ENCODE results near the gene F11R.

Gene F11R

DNA sequence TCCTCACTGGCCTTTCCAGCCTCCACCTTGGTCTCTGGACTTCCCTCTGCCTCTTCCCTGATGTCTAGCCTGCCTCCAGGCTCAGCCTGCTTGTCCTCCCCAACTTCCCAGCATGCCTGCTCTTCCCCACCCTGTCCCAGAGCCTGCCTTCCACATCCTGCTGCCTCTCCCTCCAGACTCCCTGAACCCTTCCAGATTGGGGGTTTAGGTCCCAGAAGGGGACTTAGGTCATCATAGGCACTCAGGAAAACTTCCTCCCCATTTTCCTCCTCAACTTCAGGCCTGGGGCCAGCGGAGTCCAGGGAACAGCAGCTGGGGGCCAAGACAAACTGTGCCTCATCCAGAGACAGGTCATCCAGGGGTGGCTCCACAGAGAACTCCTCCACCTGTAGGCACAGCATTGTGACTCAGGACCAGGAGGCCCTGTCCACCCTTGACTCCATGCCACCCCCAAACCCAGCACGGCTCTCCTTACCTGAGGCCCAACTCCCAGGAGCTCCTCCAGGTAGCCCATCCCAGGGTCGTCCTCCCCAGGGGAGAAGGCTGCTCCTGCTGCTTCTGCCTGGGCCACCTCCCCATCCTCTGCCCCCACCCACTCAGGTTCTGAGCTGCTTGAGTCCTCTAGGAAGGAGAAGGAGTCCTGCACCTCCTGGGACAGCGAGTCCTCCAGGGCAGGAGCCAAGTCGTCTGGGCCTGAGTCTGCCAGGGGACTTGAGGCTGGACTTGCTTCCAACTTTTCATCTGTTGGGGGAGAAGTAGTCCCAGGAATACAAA is 28.2 kb upstream of the F11R start:
- POLR2A ChIA-PET, result no interaction called here
- TF ChIP-seq, protein P1, sequence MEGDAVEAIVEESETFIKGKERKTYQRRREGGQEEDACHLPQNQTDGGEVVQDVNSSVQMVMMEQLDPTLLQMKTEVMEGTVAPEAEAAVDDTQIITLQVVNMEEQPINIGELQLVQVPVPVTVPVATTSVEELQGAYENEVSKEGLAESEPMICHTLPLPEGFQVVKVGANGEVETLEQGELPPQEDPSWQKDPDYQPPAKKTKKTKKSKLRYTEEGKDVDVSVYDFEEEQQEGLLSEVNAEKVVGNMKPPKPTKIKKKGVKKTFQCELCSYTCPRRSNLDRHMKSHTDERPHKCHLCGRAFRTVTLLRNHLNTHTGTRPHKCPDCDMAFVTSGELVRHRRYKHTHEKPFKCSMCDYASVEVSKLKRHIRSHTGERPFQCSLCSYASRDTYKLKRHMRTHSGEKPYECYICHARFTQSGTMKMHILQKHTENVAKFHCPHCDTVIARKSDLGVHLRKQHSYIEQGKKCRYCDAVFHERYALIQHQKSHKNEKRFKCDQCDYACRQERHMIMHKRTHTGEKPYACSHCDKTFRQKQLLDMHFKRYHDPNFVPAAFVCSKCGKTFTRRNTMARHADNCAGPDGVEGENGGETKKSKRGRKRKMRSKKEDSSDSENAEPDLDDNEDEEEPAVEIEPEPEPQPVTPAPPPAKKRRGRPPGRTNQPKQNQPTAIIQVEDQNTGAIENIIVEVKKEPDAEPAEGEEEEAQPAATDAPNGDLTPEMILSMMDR (IDR thresholded peaks at IDR 0.05; ENCODE audit: insufficient read depth, low read length, missing control alignments), result no peak
- no peak overlapping the region for H3K4me3 ChIP-seq (ENCODE audit: low read depth, low read length)
- no peak for DNase-seq (ENCODE audit: low read depth, low spot score)
- CTCF ChIA-PET, result interaction anchor here (1.6 kb wide), 1 partner anchor 19 kb away, joined by 3 read pairs; no protein-coding TSS in a partner anchor

DNA sequence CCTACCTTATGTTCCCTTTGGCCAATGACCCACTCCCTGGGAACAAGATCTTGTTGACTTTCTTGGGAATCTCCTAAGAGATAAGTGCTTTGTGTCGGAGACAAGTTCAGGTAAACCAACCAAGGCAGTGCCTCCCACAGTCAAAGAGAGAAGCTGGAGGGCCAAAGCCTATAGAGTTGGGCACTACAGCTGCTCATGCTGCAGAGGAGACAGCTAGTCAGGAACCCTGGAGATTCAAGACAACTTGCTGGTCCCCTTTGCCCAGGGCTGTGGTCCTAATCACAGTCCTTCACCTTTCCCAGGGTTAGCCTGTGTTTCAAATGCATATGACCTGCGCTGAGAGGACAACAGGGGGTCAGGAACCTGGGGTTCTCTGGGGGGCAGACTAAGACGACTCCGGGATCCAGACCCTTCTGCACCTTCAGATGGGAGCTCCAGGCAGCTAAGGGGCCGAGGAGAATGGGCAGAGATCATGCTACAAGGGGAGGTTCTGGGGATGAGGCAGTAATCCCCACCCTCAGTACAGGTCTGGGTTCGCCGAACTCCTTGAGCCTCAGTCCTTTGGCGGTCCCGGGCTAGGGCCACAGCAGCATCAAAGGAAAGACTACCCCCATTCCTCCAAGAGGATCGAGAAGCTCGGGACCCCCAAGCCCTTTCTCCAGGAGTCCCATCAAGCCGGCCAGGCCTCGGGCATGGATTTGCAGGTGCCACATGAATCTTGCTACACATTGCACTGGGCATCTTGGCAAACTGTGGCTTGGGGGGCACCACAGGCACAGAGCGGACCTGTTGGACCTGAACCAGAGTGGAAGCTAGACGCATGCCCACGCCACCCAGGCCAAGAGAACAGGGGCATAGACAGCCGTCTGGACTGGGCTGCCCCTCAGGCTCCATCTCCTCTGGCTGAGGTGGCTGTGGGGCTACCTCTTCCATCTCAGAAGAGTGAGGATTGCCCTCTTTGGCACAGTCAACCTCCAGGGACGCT is 26.8 kb upstream of the F11R start:
- TF ChIP-seq, protein P1 (IDR thresholded peaks at IDR 0.05; ENCODE audit: insufficient read depth, low read length, missing control alignments), result no peak
- ChIA-PET CTCF (interaction anchor here (1.4 to 9.8 kb wide), 9 partner anchors 7 to 92 kb away, joined by 3 to 107 read pairs (median 7); partner anchors contain the start of gene KLHDC9), POLR2A (no interaction called here)
- DNase-seq (ENCODE audit: low read depth, low spot score), result no peak
- H3K4me3 ChIP-seq (ENCODE audit: low read depth, low read length), result no peak overlapping the region

DNA sequence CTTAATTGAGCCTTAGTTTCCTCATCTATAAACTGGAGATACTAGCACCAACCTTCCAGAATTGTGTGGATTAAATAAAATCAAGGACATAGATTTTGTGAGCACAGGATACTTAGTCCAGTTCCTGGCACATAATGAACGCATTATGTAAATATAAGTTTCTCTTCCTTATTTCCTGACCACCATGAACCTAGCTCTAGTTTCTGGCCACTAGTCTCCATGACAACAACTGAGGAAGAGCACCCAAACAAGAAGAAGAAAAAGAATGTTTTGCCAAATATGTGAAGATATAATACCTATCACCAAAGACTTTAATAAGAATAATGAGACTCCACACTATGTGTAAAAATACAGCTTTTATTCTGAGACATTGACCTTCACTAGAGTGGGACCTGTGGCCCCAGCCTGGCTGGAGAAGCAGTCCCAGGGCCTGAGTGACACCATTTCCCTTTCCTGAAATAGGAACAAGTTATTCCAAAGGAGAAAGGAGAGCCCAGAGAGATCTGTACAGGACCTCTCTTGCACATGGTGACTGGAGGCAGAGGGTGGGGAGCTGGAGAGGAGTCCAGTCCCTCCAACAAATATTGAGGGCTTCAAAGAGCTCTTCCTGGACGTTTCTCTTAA is 25.8 kb upstream of the F11R start:
- TF ChIP-seq, protein P1 (IDR thresholded peaks at IDR 0.05; ENCODE audit: insufficient read depth, low read length, missing control alignments), result no peak
- H3K4me3 ChIP-seq (ENCODE audit: low read depth, low read length), result peak overlapping the region; percentile 90
- DNase-seq (ENCODE audit: low read depth, low spot score), result no peak
- POLR2A ChIA-PET, result interaction anchor here (1.1 to 1.9 kb wide), 3 partner anchors 8 to 86 kb away, joined by 3 to 11 read pairs (median 10); partner anchors contain the start of genes DEDD and KLHDC9
- CTCF ChIA-PET, result interaction anchor here (0.6 to 9.8 kb wide), 13 partner anchors 8 to 1831 kb away, joined by 3 to 107 read pairs (median 4); partner anchors contain the start of genes DEDD, F11R and KLHDC9

DNA sequence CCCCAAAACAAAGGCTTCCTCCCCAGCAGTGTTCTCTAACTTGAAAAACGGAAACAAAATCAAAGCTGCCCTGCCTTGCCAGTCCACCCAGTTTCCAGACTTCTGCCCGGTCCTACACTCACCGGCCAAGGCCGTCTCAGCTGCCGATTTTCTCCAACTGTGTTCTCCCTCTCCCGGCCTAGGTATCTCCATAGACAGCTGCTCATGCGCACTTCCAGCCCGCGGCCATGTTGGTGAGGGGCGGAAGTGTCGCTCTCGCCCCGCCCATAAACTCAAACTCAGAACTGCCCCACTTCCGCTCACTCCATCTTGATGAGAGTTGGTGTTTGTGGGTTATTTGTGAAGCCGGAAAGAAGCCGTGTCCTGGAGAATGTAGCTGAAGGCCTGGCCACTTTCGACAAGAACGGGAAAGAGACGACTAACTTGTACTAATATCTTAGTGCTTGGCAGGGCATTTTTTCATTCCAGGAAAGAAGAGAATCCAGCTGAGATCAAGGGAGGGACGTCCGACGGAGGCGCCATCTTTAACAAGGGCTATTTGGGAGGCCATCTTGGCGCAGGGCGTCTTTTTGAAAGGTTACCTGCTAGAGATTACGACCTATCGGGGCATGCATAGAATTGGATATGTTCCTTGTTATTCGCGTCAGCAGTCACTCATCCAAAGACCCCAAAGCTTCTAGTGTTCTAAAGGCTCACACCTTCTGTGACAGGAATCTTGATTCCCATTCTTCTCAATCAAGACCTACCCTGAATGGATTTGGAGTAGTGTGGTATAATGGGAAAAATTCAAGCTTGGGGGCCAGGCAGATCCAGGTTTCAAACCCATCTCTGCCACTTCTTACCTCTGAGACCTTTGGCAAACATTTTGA is 25.0 kb upstream of the F11R start, which contains the start of gene USF1:
Gene USF1, minus strand, starts transcription at position 242 of the 869 bp plus-strand sequence. CDS start 2,702 bp downstream, outside the sequence.
- peak within 1 kb of the TSS; percentile 90 for H3K4me3 ChIP-seq (ENCODE audit: low read depth, low read length)
- ChIA-PET CTCF (interaction anchor here (0.9 to 9.8 kb wide), 15 partner anchors 9 to 93 kb away, joined by 3 to 107 read pairs (median 4); partner anchors contain the start of genes DEDD, F11R and KLHDC9), POLR2A (interaction anchor here (0.6 to 1.9 kb wide), 11 partner anchors 8 to 107 kb away, joined by 3 to 11 read pairs (median 4); partner anchors contain the start of genes DEDD, F11R, KLHDC9 and NECTIN4)
- peak; percentile 63 for DNase-seq (ENCODE audit: low read depth, low spot score)
- TF ChIP-seq, protein P1 (IDR thresholded peaks at IDR 0.05; ENCODE audit: insufficient read depth, low read length, missing control alignments), result no peak
